IPS DF 6.9 (cell line): ENCODE data around the gene TRPM3.

Experiments
- DNase-seq: peaks from one replicate; pipeline ENCODE4 v3.0.0-alpha.2; 2013; ENCODE audit warnings: low read depth, low spot score
- H3K27ac ChIP-seq: one replicate; pipeline ENCODE4 v1.5.1; 2013; ENCODE audit warnings: low read length, control low read depth
- H3K27me3 ChIP-seq: 2 replicates; pipeline ENCODE4 v1.6.1; 2013; ENCODE audit warnings: mild to moderate bottlenecking, low read length; ENCODE audit not compliant: control insufficient read depth, insufficient read depth
- H3K36me3 ChIP-seq: 2 replicates; pipeline ENCODE4 v1.6.1; 2013; ENCODE audit warnings: low read length; ENCODE audit not compliant: control insufficient read depth, insufficient read depth
- H3K4me1 ChIP-seq: 2 replicates; pipeline ENCODE4 v1.6.1; 2013; ENCODE audit warnings: low read length; ENCODE audit not compliant: control insufficient read depth, insufficient read depth
- H3K4me3 ChIP-seq: 2 replicates; pipeline ENCODE4 v1.5.1; 2013; ENCODE audit warnings: mild to moderate bottlenecking, low read length
- H3K9me3 ChIP-seq: 2 replicates; pipeline ENCODE4 v1.6.1; 2013; ENCODE audit warnings: low read length, inconsistent platforms; ENCODE audit not compliant: control insufficient read depth, insufficient read depth
- WGBS: extraction: QIAGEN DNeasy Blood & Tissue Kit; methylation state at CpG from one replicate; pipeline ENCODE4 v1.1.7; 2013; ENCODE audit warnings: mixed read lengths, missing lambda C conversion rate; ENCODE audit not compliant: insufficient read length, insufficient coverage; 5-methylcytosine and 5-hydroxymethylcytosine counted together

The TRPM3 gene

GRCh38 chr9:71058660-71059059, 62.8 kb downstream of the TRPM3 start:
- H3K9me3 ChIP-seq = no peaks in the 10 kb centered on the region
- WGBS = no CpG with 5 or more reads among the region's 2 CpGs
- DNase-seq = no peak
- no peak overlapping the region for H3K27ac ChIP-seq
- H3K4me3 ChIP-seq = no peak overlapping the region
- H3K27me3 ChIP-seq = no peaks in the 10 kb centered on the region
- no peaks in the 10 kb centered on the region; the same call in 1 of the 2 replicates for H3K36me3 ChIP-seq
- H3K4me1 ChIP-seq = no peaks in the 10 kb centered on the region

GRCh38 chr9:71052287-71052686, 69.1 kb downstream of the TRPM3 start:
- Histone ChIP-seq H3K4me3 (no peak overlapping the region), H3K27ac (no peak overlapping the region), H3K9me3 (no peaks in the 10 kb centered on the region), H3K4me1 (no peaks in the 10 kb centered on the region), H3K27me3 (no peaks in the 10 kb centered on the region), H3K36me3 (no peaks in the 10 kb centered on the region)
- DNase-seq = no peak
- no CpG with 5 or more reads among the region's 4 CpGs for WGBS

- DNase-seq = no peak
These were observed 73.1 kb downstream of the TRPM3 start for GRCh38 chr9:71048280-71048679.

GRCh38 chr9:71042448-71042990, 78.9 kb downstream of the TRPM3 start:
- no peaks in the 10 kb centered on the region for H3K9me3 ChIP-seq
- H3K27me3 ChIP-seq = no peaks in the 10 kb centered on the region
- H3K4me3 ChIP-seq = no peak overlapping the region
- H3K36me3 ChIP-seq = no peaks in the 10 kb centered on the region
- no peak overlapping the region for H3K27ac ChIP-seq
- no peak for DNase-seq
- no CpG with 5 or more reads among the region's 3 CpGs for WGBS
- H3K4me1 ChIP-seq = no peaks in the 10 kb centered on the region

More at GRCh38 chr9:71048280-71048679, 73.1 kb downstream of the TRPM3 start:
- Histone ChIP-seq H3K27me3 (no peaks in the 10 kb centered on the region), H3K36me3 (no peaks in the 10 kb centered on the region), H3K9me3 (no peaks in the 10 kb centered on the region), H3K27ac (no peak overlapping the region), H3K4me1 (no peaks in the 10 kb centered on the region), H3K4me3 (no peak overlapping the region)
- no CpG with 5 or more reads among the region's 4 CpGs for WGBS

GRCh38 chr9:71037521-71037920, 83.9 kb downstream of the TRPM3 start:
- WGBS = no CpG with 5 or more reads among the region's 4 CpGs

GRCh38 chr9:71036501-71036900, 84.9 kb downstream of the TRPM3 start:
- H3K27me3 ChIP-seq = no peaks in the 10 kb centered on the region
- H3K4me3 ChIP-seq = no peak overlapping the region
- no peak overlapping the region for H3K27ac ChIP-seq
- peaks cover 1% of the 10 kb centered on the region; the same call in 1 of the 2 replicates for H3K4me1 ChIP-seq
- H3K36me3 ChIP-seq = no peaks in the 10 kb centered on the region
- H3K9me3 ChIP-seq = no peaks in the 10 kb centered on the region
- WGBS = no CpG with 5 or more reads among the region's 4 CpGs
- DNase-seq = no peak

More at GRCh38 chr9:71037521-71037920, 83.9 kb downstream of the TRPM3 start:
- no peak overlapping the region for H3K27ac ChIP-seq
- no peak overlapping the region for H3K4me3 ChIP-seq
- DNase-seq = no peak
- no peaks in the 10 kb centered on the region for H3K36me3 ChIP-seq
- H3K4me1 ChIP-seq = peaks cover 1% of the 10 kb centered on the region; the same call in 1 of the 2 replicates
- H3K27me3 ChIP-seq = no peaks in the 10 kb centered on the region
- no peaks in the 10 kb centered on the region for H3K9me3 ChIP-seq

GRCh38 chr9:71032779-71033178, 88.6 kb downstream of the TRPM3 start:
- no peaks in the 10 kb centered on the region for H3K27me3 ChIP-seq
- no peak overlapping the region for H3K27ac ChIP-seq
- H3K4me3 ChIP-seq = no peak overlapping the region
- peaks cover 1% of the 10 kb centered on the region; the same call in 1 of the 2 replicates for H3K4me1 ChIP-seq
- no peaks in the 10 kb centered on the region for H3K36me3 ChIP-seq
- no peak for DNase-seq
- H3K9me3 ChIP-seq = no peaks in the 10 kb centered on the region

- Histone ChIP-seq H3K9me3 (no peaks in the 10 kb centered on the region), H3K27me3 (no peaks in the 10 kb centered on the region), H3K4me1 (no peaks in the 10 kb centered on the region), H3K4me3 (no peak overlapping the region), H3K36me3 (no peaks in the 10 kb centered on the region), H3K27ac (no peak overlapping the region)
- no peak for DNase-seq
- no CpG with 5 or more reads among the region's 2 CpGs for WGBS
These were observed 95.7 kb downstream of the TRPM3 start for GRCh38 chr9:71025728-71026127.

- H3K27me3 ChIP-seq = no peaks in the 10 kb centered on the region
- H3K9me3 ChIP-seq = no peaks in the 10 kb centered on the region
- no peak for DNase-seq
- no peak overlapping the region for H3K27ac ChIP-seq
- H3K4me3 ChIP-seq = no peak overlapping the region
- WGBS = no CpG with 5 or more reads among the region's 6 CpGs
- no peaks in the 10 kb centered on the region for H3K4me1 ChIP-seq
- no peaks in the 10 kb centered on the region for H3K36me3 ChIP-seq
These were observed 96.2 kb downstream of the TRPM3 start for GRCh38 chr9:71025201-71025600.

GRCh38 chr9:71010258-71010657, 111.2 kb downstream of the TRPM3 start:
- Histone ChIP-seq H3K4me3 (no peak overlapping the region), H3K27ac (no peak overlapping the region), H3K4me1 (no peaks in the 10 kb centered on the region), H3K36me3 (no peaks in the 10 kb centered on the region), H3K27me3 (no peaks in the 10 kb centered on the region), H3K9me3 (no peaks in the 10 kb centered on the region)
- WGBS = no CpG with 5 or more reads among the region's 3 CpGs
- no peak for DNase-seq

- Histone ChIP-seq H3K4me1 (no peaks in the 10 kb centered on the region), H3K4me3 (no peak overlapping the region), H3K9me3 (no peaks in the 10 kb centered on the region), H3K27ac (no peak overlapping the region), H3K27me3 (no peaks in the 10 kb centered on the region), H3K36me3 (no peaks in the 10 kb centered on the region)
- no peak for DNase-seq
- no CpG with 5 or more reads among the region's 2 CpGs for WGBS
These were observed 116.0 kb downstream of the TRPM3 start for GRCh38 chr9:71005456-71005855.
